ENCODE data around the gene GAB2.
"Not testable (repeated sequence)": the region's sequence is repeated elsewhere in the genome, so short reads cannot be mapped to it uniquely, and the experiment has no call there.

Gene GAB2

DNA sequence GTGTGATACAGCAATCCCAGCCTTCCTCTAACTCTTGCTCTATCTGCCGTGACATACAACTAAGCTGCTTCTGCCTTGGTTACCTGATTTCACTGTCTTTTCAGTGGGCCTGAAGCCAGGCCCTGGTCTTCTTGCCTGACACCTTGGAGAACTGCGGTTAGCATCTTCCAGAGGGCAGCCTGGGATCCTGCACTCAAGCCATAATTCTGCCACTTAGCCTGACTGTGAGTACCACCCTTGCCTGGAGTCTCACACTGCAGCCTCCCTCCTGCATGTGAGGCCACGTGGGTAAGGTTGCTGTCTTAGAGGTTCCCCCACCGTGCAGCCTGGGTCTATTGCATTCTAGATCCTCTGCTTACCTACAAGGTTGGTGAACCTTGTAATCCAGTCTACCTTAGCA lies 193.1 kb downstream of the GAB2 start:
- ChIA-PET POLR2A (no interaction called here), CTCF (interaction anchor here (0.8 to 6.5 kb wide), 2 partner anchors 35 to 340 kb away, joined by 3 to 67 read pairs; partner anchors contain the start of gene USP35)
- H3K4me1 ChIP-seq (ENCODE audit: control extremely low read depth in 1 of 4, control insufficient read depth in 4 of 4, insufficient read depth in 4 of 4, low read length in 3 of 4): peaks cover 2 to 12% (median 7%) of the 10 kb centered on the region in 4 experiments
- no peak overlapping the region for H3K27ac ChIP-seq (ENCODE audit: insufficient read depth in 1 of 2, low read depth in 1 of 2, low read length in 2 of 2, poor library complexity in 1 of 2, severe bottlenecking in 2 of 2)
- no peak overlapping the region for H3K4me3 ChIP-seq (ENCODE audit: control insufficient read depth in 1 of 7, extremely low read depth in 1 of 7, insufficient read depth in 4 of 7, low read depth in 2 of 7, low read length in 6 of 7)
- 95% methylated on average over 4 of the region's 4 CpGs for WGBS (ENCODE audit: insufficient coverage)
- no peaks in the 10 kb centered on the region for H3K9me3 ChIP-seq (ENCODE audit: control extremely low read depth in 1 of 5, control insufficient read depth in 4 of 5, insufficient read depth in 2 of 5, low read depth in 1 of 5, low read length in 4 of 5)
- H3K36me3 ChIP-seq (ENCODE audit: control insufficient read depth in 4 of 4, insufficient read depth in 4 of 4, low read length in 3 of 4): peaks cover 25 to 70% (median 52%) of the 10 kb centered on the region in 4 experiments
- DNase-seq: no peak
- no peaks in the 10 kb centered on the region for H3K27me3 ChIP-seq (replicated peaks in 2 of 5; ENCODE audit: control insufficient read depth in 4 of 5, insufficient read depth in 5 of 5, low read length in 4 of 5)

DNA sequence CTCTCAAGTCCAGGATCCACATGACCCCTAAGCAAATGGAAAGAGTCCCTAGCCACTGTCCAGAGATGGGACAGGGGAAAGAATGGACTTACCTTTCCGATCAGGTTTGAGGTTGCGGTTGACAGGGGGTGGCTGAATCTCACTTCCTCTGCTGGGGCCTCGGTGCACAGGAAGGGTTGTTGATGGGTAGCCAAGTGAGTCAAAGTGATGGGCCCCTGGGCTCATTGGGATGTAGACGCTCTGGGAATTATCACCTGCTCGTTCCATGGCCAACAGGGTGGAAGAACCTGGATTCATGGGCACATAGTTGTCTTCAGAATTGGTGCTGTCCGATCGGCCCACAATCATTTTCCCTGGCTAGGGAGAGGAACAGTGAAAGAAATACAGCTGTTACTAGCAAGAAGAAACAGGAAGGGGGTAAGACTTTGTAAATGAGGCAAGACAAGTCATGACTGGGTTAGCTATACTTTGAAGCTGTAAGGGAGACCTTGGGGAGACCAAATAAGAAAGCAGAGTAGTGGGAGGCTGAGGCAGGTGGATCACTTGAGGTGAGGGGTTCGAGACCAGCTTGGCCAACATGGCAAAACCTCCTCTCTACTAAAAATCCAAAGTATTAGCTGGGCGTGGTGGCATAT lies 194.2 kb downstream of the GAB2 start:
- Histone ChIP-seq H3K27me3 (replicated peaks in 2 of 5; ENCODE audit: control insufficient read depth in 4 of 5, insufficient read depth in 5 of 5, low read length in 4 of 5) (no peaks in the 10 kb centered on the region), H3K4me3 (ENCODE audit: control insufficient read depth in 1 of 7, extremely low read depth in 1 of 7, insufficient read depth in 4 of 7, low read depth in 2 of 7, low read length in 6 of 7) (no peak overlapping the region), H3K4me1 (ENCODE audit: control extremely low read depth in 1 of 4, control insufficient read depth in 4 of 4, insufficient read depth in 4 of 4, low read length in 3 of 4) (peaks cover under 1 to 10% (median 5%) of the 10 kb centered on the region in 4 experiments), H3K36me3 (ENCODE audit: control insufficient read depth in 4 of 4, insufficient read depth in 4 of 4, low read length in 3 of 4) (peaks cover 32 to 81% (median 62%) of the 10 kb centered on the region in 4 experiments), H3K9me3 (ENCODE audit: control extremely low read depth in 1 of 5, control insufficient read depth in 4 of 5, insufficient read depth in 2 of 5, low read depth in 1 of 5, low read length in 4 of 5) (no peaks in the 10 kb centered on the region), H3K27ac (ENCODE audit: insufficient read depth in 1 of 2, low read depth in 1 of 2, low read length in 2 of 2, poor library complexity in 1 of 2, severe bottlenecking in 2 of 2) (no peak overlapping the region)
- DNase-seq: no peak
- POLR2A ChIA-PET: no interaction called here
- WGBS (ENCODE audit: insufficient coverage): 90% methylated on average over 8 of the region's 9 CpGs
- CTCF ChIA-PET: interaction anchor here (6.5 kb wide), 1 partner anchor 341 kb away, joined by 67 read pairs; no protein-coding TSS in a partner anchor

GRCh38 chr11:78222726-78223125 lies 194.9 kb downstream of the GAB2 start:
- CTCF ChIA-PET: interaction anchor here (1.7 kb wide), 1 partner anchor 343 kb away, joined by 3 read pairs; no protein-coding TSS in a partner anchor
- H3K4me1 ChIP-seq (ENCODE audit: control extremely low read depth in 1 of 4, control insufficient read depth in 4 of 4, insufficient read depth in 4 of 4, low read length in 3 of 4); H3K27me3 ChIP-seq (replicated peaks in 2 of 5; ENCODE audit: control insufficient read depth in 4 of 5, insufficient read depth in 5 of 5, low read length in 4 of 5); POLR2A ChIA-PET; H3K9me3 ChIP-seq (ENCODE audit: control extremely low read depth in 1 of 5, control insufficient read depth in 4 of 5, insufficient read depth in 2 of 5, low read depth in 1 of 5, low read length in 4 of 5); DNase-seq; H3K4me3 ChIP-seq (ENCODE audit: control insufficient read depth in 1 of 7, extremely low read depth in 1 of 7, insufficient read depth in 4 of 7, low read depth in 2 of 7, low read length in 6 of 7); H3K27ac ChIP-seq (ENCODE audit: insufficient read depth in 1 of 2, low read depth in 1 of 2, low read length in 2 of 2, poor library complexity in 1 of 2, severe bottlenecking in 2 of 2): not testable (repeated sequence)
- peaks cover 34 to 88% (median 68%) of the 10 kb centered on the region in 4 experiments for H3K36me3 ChIP-seq (ENCODE audit: control insufficient read depth in 4 of 4, insufficient read depth in 4 of 4, low read length in 3 of 4)
- 87% methylated on average over 10 of the region's 10 CpGs for WGBS (ENCODE audit: insufficient coverage)

DNA sequence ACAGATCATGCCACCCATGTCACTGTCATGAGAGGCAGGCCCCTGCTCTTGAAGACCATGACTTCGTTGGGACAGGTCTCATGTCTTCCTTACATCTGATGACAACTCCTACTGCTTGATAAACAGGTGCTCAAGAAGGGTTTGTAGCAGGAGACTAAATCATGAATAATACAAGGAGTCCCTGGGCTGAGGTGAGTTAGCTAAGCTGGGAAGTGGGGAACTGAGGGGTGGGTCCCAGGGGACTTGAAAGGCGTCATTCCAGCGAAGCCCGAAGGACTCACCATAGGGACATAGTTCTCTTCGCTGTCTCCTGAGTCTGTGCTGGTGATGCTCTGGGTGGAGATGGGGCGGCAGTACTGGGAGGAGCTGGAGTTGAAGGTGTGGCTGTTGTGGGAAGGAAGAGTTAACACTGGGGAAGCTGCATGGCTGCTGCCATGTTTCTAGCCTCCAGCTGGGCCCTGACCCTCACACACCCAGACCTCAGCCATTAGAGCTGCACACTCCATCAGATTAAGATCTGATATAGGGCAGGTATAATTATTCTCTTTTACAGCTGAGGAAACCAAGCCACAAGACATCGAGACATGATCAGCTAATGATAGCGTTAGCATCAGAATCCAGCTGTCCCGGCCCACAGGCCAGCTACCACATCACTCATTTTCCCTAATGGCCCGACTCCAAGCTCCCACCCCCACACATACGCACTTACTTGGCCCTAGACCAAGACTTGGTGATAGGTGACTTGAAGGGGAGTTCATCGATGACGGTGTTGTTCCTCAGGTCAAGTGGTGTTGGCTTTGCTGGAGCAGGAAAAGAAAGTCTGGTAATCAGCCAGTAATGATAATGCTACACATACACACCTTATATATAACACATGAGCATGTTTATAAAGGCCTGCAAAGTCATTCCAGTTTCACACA lies 196.0 kb downstream of the GAB2 start:
- Histone ChIP-seq H3K4me1 (ENCODE audit: control extremely low read depth in 1 of 4, control insufficient read depth in 4 of 4, insufficient read depth in 4 of 4, low read length in 3 of 4) (no peaks in the 10 kb centered on the region), H3K9me3 (ENCODE audit: control extremely low read depth in 1 of 5, control insufficient read depth in 4 of 5, insufficient read depth in 2 of 5, low read depth in 1 of 5, low read length in 4 of 5) (no peaks in the 10 kb centered on the region), H3K27ac (ENCODE audit: insufficient read depth in 1 of 2, low read depth in 1 of 2, low read length in 2 of 2, poor library complexity in 1 of 2, severe bottlenecking in 2 of 2) (no peak overlapping the region), H3K27me3 (replicated peaks in 2 of 5; ENCODE audit: control insufficient read depth in 4 of 5, insufficient read depth in 5 of 5, low read length in 4 of 5) (no peaks in the 10 kb centered on the region), H3K36me3 (ENCODE audit: control insufficient read depth in 4 of 4, insufficient read depth in 4 of 4, low read length in 3 of 4) (peaks cover 34 to 95% (median 76%) of the 10 kb centered on the region in 4 experiments), H3K4me3 (ENCODE audit: control insufficient read depth in 1 of 7, extremely low read depth in 1 of 7, insufficient read depth in 4 of 7, low read depth in 2 of 7, low read length in 6 of 7) (no peak overlapping the region)
- no peak for DNase-seq
- ChIA-PET CTCF (interaction anchor here (1.3 to 1.7 kb wide), 3 partner anchors 197 to 344 kb away, joined by 3 to 5 read pairs (median 3); no protein-coding TSS in a partner anchor), POLR2A (no interaction called here)
- 97% methylated on average over 6 of the region's 13 CpGs for WGBS (ENCODE audit: insufficient coverage)

- Histone ChIP-seq H3K27ac (ENCODE audit: insufficient read depth in 1 of 2, low read depth in 1 of 2, low read length in 2 of 2, poor library complexity in 1 of 2, severe bottlenecking in 2 of 2) (no peak overlapping the region), H3K27me3 (replicated peaks in 2 of 5; ENCODE audit: control insufficient read depth in 4 of 5, insufficient read depth in 5 of 5, low read length in 4 of 5) (no peaks in the 10 kb centered on the region), H3K9me3 (ENCODE audit: control extremely low read depth in 1 of 5, control insufficient read depth in 4 of 5, insufficient read depth in 2 of 5, low read depth in 1 of 5, low read length in 4 of 5) (no peaks in the 10 kb centered on the region), H3K4me1 (ENCODE audit: control extremely low read depth in 1 of 4, control insufficient read depth in 4 of 4, insufficient read depth in 4 of 4, low read length in 3 of 4) (no peaks in the 10 kb centered on the region), H3K4me3 (ENCODE audit: control insufficient read depth in 1 of 7, extremely low read depth in 1 of 7, insufficient read depth in 4 of 7, low read depth in 2 of 7, low read length in 6 of 7) (no peak overlapping the region), H3K36me3 (ENCODE audit: control insufficient read depth in 4 of 4, insufficient read depth in 4 of 4, low read length in 3 of 4) (peaks cover 31 to 95% (median 75%) of the 10 kb centered on the region in 4 experiments)
- 98% methylated on average over 13 of the region's 14 CpGs for WGBS (ENCODE audit: insufficient coverage)
- CTCF ChIA-PET: interaction anchor here (1.0 to 2.1 kb wide), 5 partner anchors 8 to 344 kb away, joined by 3 to 10 read pairs (median 5); no protein-coding TSS in a partner anchor
- DNase-seq: no peak
- POLR2A ChIA-PET: interaction anchor here (0.6 kb wide), 1 partner anchor 32 kb away, joined by 7 read pairs; the partner anchor contains the start of gene KCTD21
These were observed 197.1 kb downstream of the GAB2 start for GRCh38 chr11:78220218-78221157.

GRCh38 chr11:78219493-78220217 lies 198.0 kb downstream of the GAB2 start:
- H3K9me3 ChIP-seq (ENCODE audit: control extremely low read depth in 1 of 5, control insufficient read depth in 4 of 5, insufficient read depth in 2 of 5, low read depth in 1 of 5, low read length in 4 of 5): no peaks in the 10 kb centered on the region
- peaks cover 0 to 1% (median under 1%) of the 10 kb centered on the region in 4 experiments for H3K4me1 ChIP-seq (ENCODE audit: control extremely low read depth in 1 of 4, control insufficient read depth in 4 of 4, insufficient read depth in 4 of 4, low read length in 3 of 4)
- no peak overlapping the region for H3K4me3 ChIP-seq (ENCODE audit: control insufficient read depth in 1 of 7, extremely low read depth in 1 of 7, insufficient read depth in 4 of 7, low read depth in 2 of 7, low read length in 6 of 7)
- DNase-seq: no peak
- H3K27me3 ChIP-seq (replicated peaks in 2 of 5; ENCODE audit: control insufficient read depth in 4 of 5, insufficient read depth in 5 of 5, low read length in 4 of 5): no peaks in the 10 kb centered on the region
- POLR2A ChIA-PET: no interaction called here
- H3K27ac ChIP-seq (ENCODE audit: insufficient read depth in 1 of 2, low read depth in 1 of 2, low read length in 2 of 2, poor library complexity in 1 of 2, severe bottlenecking in 2 of 2): no peak overlapping the region
- 96% methylated on average over 6 of the region's 7 CpGs for WGBS (ENCODE audit: insufficient coverage)
- CTCF ChIA-PET: interaction anchor here (1.0 to 2.1 kb wide), 4 partner anchors 9 to 345 kb away, joined by 3 to 10 read pairs (median 5); no protein-coding TSS in a partner anchor
- H3K36me3 ChIP-seq (ENCODE audit: control insufficient read depth in 4 of 4, insufficient read depth in 4 of 4, low read length in 3 of 4): peaks cover 25 to 92% (median 72%) of the 10 kb centered on the region in 4 experiments
